Spleen (tissue), 7 donors: ENCODE measurements around the gene CDK5RAP3.

Experiments used
- POLR2A ChIP-seq, 3 donors: fragments of 450-650 bp; IDR thresholded peaks; one replicate each; pipeline ENCODE4 v1.5.1; 2017; ENCODE audit warnings: antibody characterized with exemption in 3 of 3, mild to moderate bottlenecking in 1 of 3
- TF ChIP-seq, protein P1 (sequence below), 11 experiments: fragments of 200-600 bp in 7 of 11; fragments of 450-650 bp in 4 of 11; sonication (generic) in 4 of 11; IDR thresholded peaks in 8 of 11; conservative IDR thresholded peaks in 3 of 11; 1 replicate in 7 of 11; 2 replicates in 4 of 11; pipeline versions ENCODE4 v1.4.0 to v1.8.0; 2016 to 2021; ENCODE audit warnings: antibody characterized with exemption in 11 of 11, inconsistent platforms in 4 of 11, mild to moderate bottlenecking in 1 of 11
- donor health status: DM: no; HTN: no; CAD: no; lungs with moderate emphysema.
- donor health status: DM: no; HTN: no; CAD: no.
- donor health status: DM: no; HTN: no; CAD: no.

GRCh38 chr17:48025904-48026501, 55.1 kb downstream of the CDK5RAP3 start:
- TF ChIP-seq POLR2A (IDR thresholded peaks at IDR 0.05): no peak
- TF ChIP-seq, protein P1, sequence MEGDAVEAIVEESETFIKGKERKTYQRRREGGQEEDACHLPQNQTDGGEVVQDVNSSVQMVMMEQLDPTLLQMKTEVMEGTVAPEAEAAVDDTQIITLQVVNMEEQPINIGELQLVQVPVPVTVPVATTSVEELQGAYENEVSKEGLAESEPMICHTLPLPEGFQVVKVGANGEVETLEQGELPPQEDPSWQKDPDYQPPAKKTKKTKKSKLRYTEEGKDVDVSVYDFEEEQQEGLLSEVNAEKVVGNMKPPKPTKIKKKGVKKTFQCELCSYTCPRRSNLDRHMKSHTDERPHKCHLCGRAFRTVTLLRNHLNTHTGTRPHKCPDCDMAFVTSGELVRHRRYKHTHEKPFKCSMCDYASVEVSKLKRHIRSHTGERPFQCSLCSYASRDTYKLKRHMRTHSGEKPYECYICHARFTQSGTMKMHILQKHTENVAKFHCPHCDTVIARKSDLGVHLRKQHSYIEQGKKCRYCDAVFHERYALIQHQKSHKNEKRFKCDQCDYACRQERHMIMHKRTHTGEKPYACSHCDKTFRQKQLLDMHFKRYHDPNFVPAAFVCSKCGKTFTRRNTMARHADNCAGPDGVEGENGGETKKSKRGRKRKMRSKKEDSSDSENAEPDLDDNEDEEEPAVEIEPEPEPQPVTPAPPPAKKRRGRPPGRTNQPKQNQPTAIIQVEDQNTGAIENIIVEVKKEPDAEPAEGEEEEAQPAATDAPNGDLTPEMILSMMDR (IDR thresholded peaks at IDR 0.05 in 8 of 11, conservative IDR thresholded peaks at IDR 0.05 in 3 of 11): no peak
